Tibial nerve (tissue), 4 donors: ENCODE measurements around the gene HTRA2. TPM values are rescaled to one million over a fixed set of nuclear protein-coding genes. Genes with fewer than 3 reads are reported as not detected.
A peak's percentile ranks its signal among the peaks of the same experiment; 100 is the strongest.

Source experiments
- DNase-seq, 2 donors: peaks; one replicate each; pipeline ENCODE4 v3.0.0-alpha.2; 2019; ENCODE audit warnings: low spot score in 2 of 2
- H3K27ac ChIP-seq, 4 donors: fragments of 200-600 bp; sonication (generic) in 3 of 4; one replicate each; pipeline ENCODE4 v1.5.1; 2017 to 2019; ENCODE audit warnings: mild to moderate bottlenecking in 1 of 4
- H3K27me3 ChIP-seq, 2 donors: fragments of 200-600 bp; sonication (generic) in 1 of 2; one replicate each; pipeline versions ENCODE4 v1.5.1 to v1.6.0; 2017 to 2019
- H3K36me3 ChIP-seq, 3 donors: fragments of 200-600 bp; sonication (generic); one replicate each; pipeline ENCODE4 v1.5.1; 2018 to 2019
- H3K4me1 ChIP-seq, 4 donors: fragments of 200-600 bp; sonication (generic) in 3 of 4; one replicate each; pipeline ENCODE4 v1.5.1; 2017 to 2019
- H3K4me3 ChIP-seq, 4 donors: fragments of 200-600 bp; sonication (generic) in 3 of 4; one replicate each; pipeline ENCODE4 v1.5.1; 2017 to 2019; ENCODE audit warnings: mild to moderate bottlenecking in 1 of 4, moderate library complexity in 1 of 4
- H3K9me3 ChIP-seq, 4 donors: fragments of 200-600 bp; sonication (generic) in 3 of 4; one replicate each; pipeline ENCODE4 v1.5.1; 2017 to 2019
- EP300 ChIP-seq, 2 donors: sonication (generic); formaldehyde crosslinking; IDR thresholded peaks; one replicate each; pipeline ENCODE4 v1.6.1; 2017; ENCODE audit warnings: antibody characterized with exemption in 2 of 2, mild to moderate bottlenecking in 1 of 2
- POLR2A ChIP-seq, 2 donors: fragments of 450-650 bp; IDR thresholded peaks; one replicate each; pipeline ENCODE4 v1.6.1; 2017; ENCODE audit warnings: antibody characterized with exemption in 2 of 2, mild to moderate bottlenecking in 2 of 2, moderate library complexity in 2 of 2
- WGBS, 2 donors: methylation state at CpG; one replicate each; pipeline ENCODE4 v1.1.5; 2018; 5-methylcytosine and 5-hydroxymethylcytosine counted together
- total RNA-seq, 4 donors: library from RNA; depleted of rRNA; stranded (reverse); fragments of >200 nt; gene quantifications; one replicate each; pipeline ENCODE4 v1.1.0, GENCODE V29; 2016
- TF ChIP-seq, protein P1 (sequence below), 5 experiments: fragments of 200-600 bp in 3 of 5; fragments of 450-650 bp in 2 of 5; sonication (generic) in 3 of 5; IDR thresholded peaks; one replicate each; pipeline ENCODE4 v1.5.1; 2016 to 2019; ENCODE audit warnings: antibody characterized with exemption in 5 of 5, mild to moderate bottlenecking in 3 of 5, moderate library complexity in 2 of 5

Gene HTRA2
- total RNA-seq, 4 donors from 2014 or later: 37.8 to 45.3 (median 42.5) TPM

DNA sequence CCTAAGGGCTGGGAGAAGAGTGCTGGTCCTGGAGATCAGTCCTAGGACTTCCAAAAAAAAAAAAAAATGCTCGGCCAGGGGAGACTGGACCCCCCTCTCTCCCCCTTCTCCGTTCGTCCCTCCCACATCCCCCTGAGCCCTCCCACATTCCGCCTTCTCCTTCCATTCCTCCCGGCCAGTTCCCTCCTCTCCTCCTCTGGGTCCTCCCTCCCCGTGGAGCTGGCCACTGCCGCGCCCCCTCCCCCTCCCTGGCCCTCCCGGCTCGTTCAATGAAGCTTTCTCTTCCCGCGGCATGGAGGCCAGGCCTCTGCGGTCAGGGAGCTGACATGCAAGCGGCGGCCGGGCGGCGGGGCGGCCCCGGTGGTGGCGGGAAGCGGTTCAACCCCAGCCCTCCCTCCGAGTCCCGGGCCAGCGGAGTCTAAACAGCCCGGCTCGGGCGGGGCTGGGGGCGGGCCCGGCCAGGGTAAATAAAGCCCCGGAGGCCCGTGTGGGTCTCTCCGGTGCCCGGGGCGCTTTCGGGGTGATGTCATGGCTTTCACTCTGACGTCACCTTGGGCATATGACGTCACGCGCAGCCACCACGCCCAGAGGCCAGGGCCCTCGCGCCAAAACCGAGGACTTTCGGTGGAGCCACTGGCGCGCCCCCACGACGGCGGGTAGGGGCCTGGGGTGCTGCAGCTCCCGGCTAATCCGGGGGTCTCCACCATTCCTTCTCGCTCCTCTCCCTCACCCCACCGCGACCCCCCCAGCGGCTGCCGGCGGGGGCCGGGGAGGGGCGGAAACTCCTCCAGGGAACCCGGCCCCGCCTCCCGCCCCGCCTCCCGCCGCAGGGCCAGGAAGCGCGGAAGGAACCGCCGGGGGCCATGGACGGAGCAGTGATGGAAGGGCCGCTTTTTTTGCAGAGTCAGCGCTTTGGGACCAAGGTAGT, 24.4 kb downstream of the HTRA2 start, which contains the start of the genes DOK1 and LOXL3:
Gene DOK1, plus strand, starts transcription at position 829 of the 928 bp plus-strand sequence. Its CDS starts 35 bp downstream, at position 864.
Gene LOXL3, minus strand, starts transcription at position 51 of the 928 bp plus-strand sequence. CDS start 1,308 bp downstream, outside the sequence.
- Histone ChIP-seq H3K27me3 (no peaks in the 10 kb centered on the region), H3K9me3 (no peaks in the 10 kb centered on the region), H3K4me1 (peaks cover 0 to 54% (median 15%) of the 10 kb centered on the region in 4 donors), H3K27ac (peak within 1 kb of the TSS; percentile 89 to 98 (median 96)), H3K4me3 (peak within 1 kb of the TSS; percentile 72 to 95 (median 79)), H3K36me3 (peaks cover 0 to 15% (median 0%) of the 10 kb centered on the region in 3 donors)
- 1% methylated on average over 18 to 43 of the region's 73 CpGs for WGBS, 2 donors
- peak; percentile 73 to 81 for DNase-seq
- TF ChIP-seq POLR2A (IDR thresholded peaks at IDR 0.05): peak in 1 of 2 donors; percentile 51
- TF ChIP-seq, protein P1, sequence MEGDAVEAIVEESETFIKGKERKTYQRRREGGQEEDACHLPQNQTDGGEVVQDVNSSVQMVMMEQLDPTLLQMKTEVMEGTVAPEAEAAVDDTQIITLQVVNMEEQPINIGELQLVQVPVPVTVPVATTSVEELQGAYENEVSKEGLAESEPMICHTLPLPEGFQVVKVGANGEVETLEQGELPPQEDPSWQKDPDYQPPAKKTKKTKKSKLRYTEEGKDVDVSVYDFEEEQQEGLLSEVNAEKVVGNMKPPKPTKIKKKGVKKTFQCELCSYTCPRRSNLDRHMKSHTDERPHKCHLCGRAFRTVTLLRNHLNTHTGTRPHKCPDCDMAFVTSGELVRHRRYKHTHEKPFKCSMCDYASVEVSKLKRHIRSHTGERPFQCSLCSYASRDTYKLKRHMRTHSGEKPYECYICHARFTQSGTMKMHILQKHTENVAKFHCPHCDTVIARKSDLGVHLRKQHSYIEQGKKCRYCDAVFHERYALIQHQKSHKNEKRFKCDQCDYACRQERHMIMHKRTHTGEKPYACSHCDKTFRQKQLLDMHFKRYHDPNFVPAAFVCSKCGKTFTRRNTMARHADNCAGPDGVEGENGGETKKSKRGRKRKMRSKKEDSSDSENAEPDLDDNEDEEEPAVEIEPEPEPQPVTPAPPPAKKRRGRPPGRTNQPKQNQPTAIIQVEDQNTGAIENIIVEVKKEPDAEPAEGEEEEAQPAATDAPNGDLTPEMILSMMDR (IDR thresholded peaks at IDR 0.05): peak in 2 of 5 experiments; percentile 20 to 32
- peak in 1 of 2 donors; percentile 43 for TF ChIP-seq EP300 (IDR thresholded peaks at IDR 0.05)

DNA sequence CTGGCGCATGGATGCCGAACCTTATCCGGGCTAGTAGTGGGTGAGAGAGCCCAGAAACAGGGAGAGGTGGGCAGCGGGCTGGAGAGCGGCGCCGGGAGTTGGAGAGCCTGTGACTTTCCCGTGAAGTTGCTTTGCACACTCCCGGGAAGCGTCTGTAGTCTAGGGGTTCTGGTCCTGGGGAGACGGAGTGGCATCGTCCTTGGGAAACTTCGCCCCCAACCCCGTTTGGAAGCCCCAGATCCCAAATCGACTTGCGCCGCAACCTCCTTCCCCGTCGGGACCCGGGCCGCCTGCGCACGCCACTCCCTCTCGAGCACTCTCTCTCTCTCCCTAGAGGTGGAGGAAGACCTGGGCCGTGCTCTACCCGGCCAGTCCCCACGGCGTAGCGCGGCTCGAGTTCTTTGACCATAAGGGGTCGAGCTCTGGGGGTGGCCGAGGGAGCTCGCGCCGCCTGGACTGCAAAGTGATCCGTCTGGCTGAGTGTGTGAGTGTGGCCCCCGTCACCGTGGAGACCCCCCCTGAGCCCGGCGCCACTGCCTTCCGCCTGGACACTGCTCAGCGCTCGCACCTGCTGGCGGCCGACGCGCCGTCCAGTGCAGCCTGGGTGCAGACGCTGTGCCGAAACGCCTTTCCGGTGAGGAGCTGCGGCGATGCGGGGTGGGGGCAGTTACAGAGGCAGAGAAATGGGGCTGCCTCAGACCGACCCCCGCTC, 25.2 kb downstream of the HTRA2 start:
- no peak for DNase-seq
- WGBS, 2 donors: 3 to 4% methylated on average over 44 to 57 of the region's 58 CpGs
- H3K27ac ChIP-seq: peak overlapping the region; percentile 89 to 98 (median 96)

DNA sequence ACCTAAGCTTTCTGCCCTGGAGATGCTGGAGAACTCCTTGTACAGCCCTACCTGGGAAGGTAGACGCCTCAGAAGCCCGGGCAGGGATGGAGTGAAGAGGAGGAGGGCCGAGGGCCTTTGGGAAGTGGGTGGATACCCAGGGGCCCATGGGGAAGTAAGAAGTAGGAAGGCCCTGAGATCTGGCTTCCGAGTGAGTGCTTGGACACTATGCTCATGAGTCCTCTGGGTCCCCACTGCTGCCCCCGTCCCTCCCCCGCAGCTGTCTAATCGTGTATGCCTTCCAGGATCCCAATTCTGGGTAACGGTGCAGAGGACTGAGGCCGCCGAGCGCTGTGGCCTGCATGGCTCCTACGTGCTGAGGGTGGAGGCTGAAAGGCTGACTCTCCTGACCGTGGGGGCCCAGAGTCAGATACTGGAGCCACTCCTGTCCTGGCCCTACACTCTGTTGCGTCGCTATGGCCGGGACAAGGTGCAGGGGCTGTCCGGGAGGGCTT, 25.9 kb downstream of the HTRA2 start:
- 68 to 70% methylated on average over 14 to 17 of the region's 17 CpGs for WGBS, 2 donors
- Histone ChIP-seq H3K4me3 (peak overlapping the region; percentile 72 to 95 (median 79)), H3K4me1 (peaks cover 0 to 39% (median 10%) of the 10 kb centered on the region in 4 donors), H3K27ac (peak overlapping the region; percentile 89 to 98 (median 96)), H3K27me3 (no peaks in the 10 kb centered on the region), H3K9me3 (no peaks in the 10 kb centered on the region), H3K36me3 (peaks cover 0 to 15% (median 0%) of the 10 kb centered on the region in 3 donors)
- TF ChIP-seq EP300 (IDR thresholded peaks at IDR 0.05) (no peak), POLR2A (IDR thresholded peaks at IDR 0.05) (no peak)
- TF ChIP-seq, protein P1 (IDR thresholded peaks at IDR 0.05): no peak
- DNase-seq: no peak

More for the DNA sequence above, 25.2 kb downstream of the HTRA2 start:
- H3K9me3 ChIP-seq: no peaks in the 10 kb centered on the region
- peaks cover 0 to 46% (median 10%) of the 10 kb centered on the region in 4 donors for H3K4me1 ChIP-seq
- TF ChIP-seq EP300 (IDR thresholded peaks at IDR 0.05) (no peak), POLR2A (IDR thresholded peaks at IDR 0.05) (no peak)
- TF ChIP-seq, protein P1 (IDR thresholded peaks at IDR 0.05): no peak
- peaks cover 0 to 15% (median 0%) of the 10 kb centered on the region in 3 donors for H3K36me3 ChIP-seq
- no peaks in the 10 kb centered on the region for H3K27me3 ChIP-seq
- H3K4me3 ChIP-seq: peak overlapping the region; percentile 72 to 95 (median 79)

DNA sequence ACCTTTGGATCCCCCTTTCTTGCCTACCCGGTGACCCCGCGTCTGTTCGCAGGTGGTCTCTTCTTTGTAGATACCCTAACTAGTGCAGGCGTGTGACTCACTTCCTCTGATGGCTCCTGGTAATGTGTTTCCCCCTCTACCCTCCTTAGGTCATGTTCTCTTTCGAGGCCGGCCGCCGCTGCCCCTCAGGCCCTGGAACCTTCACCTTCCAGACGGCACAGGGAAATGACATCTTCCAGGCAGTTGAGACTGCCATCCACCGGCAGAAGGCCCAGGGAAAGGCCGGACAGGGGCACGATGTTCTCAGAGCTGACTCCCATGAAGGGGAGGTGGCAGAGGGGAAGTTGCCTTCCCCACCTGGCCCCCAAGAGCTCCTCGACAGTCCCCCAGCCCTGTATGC, 26.4 kb downstream of the HTRA2 start:
- WGBS, 2 donors: 75 to 79% methylated on average over 14 of the region's 14 CpGs
- TF ChIP-seq, protein P1 (IDR thresholded peaks at IDR 0.05): no peak
- no peak for TF ChIP-seq POLR2A (IDR thresholded peaks at IDR 0.05)
- TF ChIP-seq EP300 (IDR thresholded peaks at IDR 0.05): no peak
- no peak for DNase-seq
- Histone ChIP-seq H3K4me1 (peaks cover 0 to 35% (median 10%) of the 10 kb centered on the region in 4 donors), H3K4me3 (peak overlapping the region in 1 of 4 donors; percentile 95), H3K9me3 (no peaks in the 10 kb centered on the region), H3K27me3 (no peaks in the 10 kb centered on the region), H3K36me3 (peaks cover 0 to 15% (median 0%) of the 10 kb centered on the region in 3 donors), H3K27ac (peak overlapping the region in 2 of 4 donors; percentile 97 to 98)
